ENCODE data around the gene CDRT15.
"Not testable (repeated sequence)": the region's sequence is repeated elsewhere in the genome, so short reads cannot be mapped to it uniquely, and the experiment has no call there.

CDRT15 gene

GRCh38 chr17:14261406-14261805 is 24.7 kb upstream of the CDRT15 start:
- DNase-seq (ENCODE audit: extremely low spot score), result no peak

GRCh38 chr17:14245629-14246028 is 9.0 kb upstream of the CDRT15 start:
- no peak for DNase-seq (ENCODE audit: extremely low spot score)
- ChIA-PET POLR2A (no interaction called here), CTCF (interaction anchor here (0.8 kb wide), 1 partner anchor 19 kb away, joined by 3 read pairs; no protein-coding TSS in a partner anchor)
- TF ChIP-seq CTCF (IDR thresholded peaks at IDR 0.05; ENCODE audit: control extremely low read depth, extremely low read depth, low read depth, missing control alignments), result no peak

More at GRCh38 chr17:14261406-14261805, 24.7 kb upstream of the CDRT15 start:
- no peak for TF ChIP-seq CTCF (IDR thresholded peaks at IDR 0.05; ENCODE audit: control extremely low read depth, extremely low read depth, low read depth, missing control alignments)
- ChIA-PET CTCF (no interaction called here), POLR2A (no interaction called here)

GRCh38 chr17:14245002-14245401 is 8.3 kb upstream of the CDRT15 start:
- POLR2A ChIA-PET, result no interaction called here
- TF ChIP-seq CTCF (IDR thresholded peaks at IDR 0.05; ENCODE audit: control extremely low read depth, extremely low read depth, low read depth, missing control alignments), result no peak
- CTCF ChIA-PET, result interaction anchor here (1.0 kb wide), 1 partner anchor 10 kb away, joined by 3 read pairs; no protein-coding TSS in a partner anchor
- DNase-seq (ENCODE audit: extremely low spot score), result no peak

GRCh38 chr17:14239271-14239670 is 2.6 kb upstream of the CDRT15 start:
- DNase-seq (ENCODE audit: extremely low spot score); CTCF ChIA-PET; POLR2A ChIA-PET: not testable (repeated sequence)

- POLR2A ChIA-PET, result not testable (repeated sequence)
These were observed 630 bp downstream of the CDRT15 start for GRCh38 chr17:14236032-14236431.

GRCh38 chr17:14235047-14235446 is 1.6 kb downstream of the CDRT15 start:
- POLR2A ChIA-PET; DNase-seq (ENCODE audit: extremely low spot score); CTCF ChIA-PET: not testable (repeated sequence)

More at GRCh38 chr17:14236032-14236431, 630 bp downstream of the CDRT15 start:
- CTCF ChIA-PET; DNase-seq (ENCODE audit: extremely low spot score): not testable (repeated sequence)

- CTCF ChIA-PET; DNase-seq (ENCODE audit: extremely low spot score); POLR2A ChIA-PET: not testable (repeated sequence)
These were observed 5.5 kb downstream of the CDRT15 start for GRCh38 chr17:14231187-14231586.

- ChIA-PET CTCF (no interaction called here), POLR2A (no interaction called here)
- no peak for DNase-seq (ENCODE audit: extremely low spot score)
- no peak for TF ChIP-seq CTCF (IDR thresholded peaks at IDR 0.05; ENCODE audit: control extremely low read depth, extremely low read depth, low read depth, missing control alignments)
These were observed 7.8 kb downstream of the CDRT15 start for GRCh38 chr17:14228903-14229302.

- ChIA-PET CTCF (interaction anchor here (1.6 kb wide), 1 partner anchor 12 kb away, joined by 3 read pairs; no protein-coding TSS in a partner anchor), POLR2A (no interaction called here)
- TF ChIP-seq CTCF (IDR thresholded peaks at IDR 0.05; ENCODE audit: control extremely low read depth, extremely low read depth, low read depth, missing control alignments), result no peak
- DNase-seq (ENCODE audit: extremely low spot score), result no peak
These were observed 9.6 kb downstream of the CDRT15 start for GRCh38 chr17:14227052-14227451.
